GM12801 (cell line): ENCODE measurements around the gene KRTAP1-3.
"Not testable (repeated sequence)": the region's sequence is repeated elsewhere in the genome, so short reads cannot be mapped to it uniquely, and the experiment has no call there.

Source experiments
- TF ChIP-seq, protein P1 (sequence below): IDR thresholded peaks from one replicate; pipeline ENCODE4 v1.5.1; 2011; ENCODE audit warnings: control low read depth; ENCODE audit not compliant: insufficient read length; ENCODE audit errors: extremely low read depth

KRTAP1-3 gene

DNA sequence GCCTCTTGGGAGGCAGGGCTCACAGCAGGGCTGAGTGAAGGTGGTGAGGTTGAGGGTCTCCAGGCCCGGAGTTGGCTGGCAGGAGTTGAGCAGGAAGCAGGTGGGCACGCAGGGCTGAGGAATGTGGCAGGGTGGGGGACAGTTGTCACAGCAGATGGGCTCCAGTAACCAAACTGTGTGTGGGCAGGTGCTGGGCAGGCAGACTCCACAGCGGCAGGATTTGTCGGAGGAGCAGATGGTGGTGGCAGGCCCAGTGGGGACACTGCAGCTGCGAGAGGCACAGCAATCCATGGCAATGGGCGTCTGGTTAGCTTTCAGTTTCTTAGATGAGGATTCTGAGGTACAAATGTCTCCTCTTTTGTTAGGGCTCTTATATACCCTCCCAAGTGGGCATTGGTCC, 35.1 kb downstream of the KRTAP1-3 start, which contains the start of gene KRTAP3-2:
Gene KRTAP3-2, minus strand, starts transcription at position 344 of the 400 bp plus-strand sequence. Its CDS starts 53 bp downstream, at position 291.
- TF ChIP-seq, protein P1, sequence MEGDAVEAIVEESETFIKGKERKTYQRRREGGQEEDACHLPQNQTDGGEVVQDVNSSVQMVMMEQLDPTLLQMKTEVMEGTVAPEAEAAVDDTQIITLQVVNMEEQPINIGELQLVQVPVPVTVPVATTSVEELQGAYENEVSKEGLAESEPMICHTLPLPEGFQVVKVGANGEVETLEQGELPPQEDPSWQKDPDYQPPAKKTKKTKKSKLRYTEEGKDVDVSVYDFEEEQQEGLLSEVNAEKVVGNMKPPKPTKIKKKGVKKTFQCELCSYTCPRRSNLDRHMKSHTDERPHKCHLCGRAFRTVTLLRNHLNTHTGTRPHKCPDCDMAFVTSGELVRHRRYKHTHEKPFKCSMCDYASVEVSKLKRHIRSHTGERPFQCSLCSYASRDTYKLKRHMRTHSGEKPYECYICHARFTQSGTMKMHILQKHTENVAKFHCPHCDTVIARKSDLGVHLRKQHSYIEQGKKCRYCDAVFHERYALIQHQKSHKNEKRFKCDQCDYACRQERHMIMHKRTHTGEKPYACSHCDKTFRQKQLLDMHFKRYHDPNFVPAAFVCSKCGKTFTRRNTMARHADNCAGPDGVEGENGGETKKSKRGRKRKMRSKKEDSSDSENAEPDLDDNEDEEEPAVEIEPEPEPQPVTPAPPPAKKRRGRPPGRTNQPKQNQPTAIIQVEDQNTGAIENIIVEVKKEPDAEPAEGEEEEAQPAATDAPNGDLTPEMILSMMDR: not testable (repeated sequence)

DNA sequence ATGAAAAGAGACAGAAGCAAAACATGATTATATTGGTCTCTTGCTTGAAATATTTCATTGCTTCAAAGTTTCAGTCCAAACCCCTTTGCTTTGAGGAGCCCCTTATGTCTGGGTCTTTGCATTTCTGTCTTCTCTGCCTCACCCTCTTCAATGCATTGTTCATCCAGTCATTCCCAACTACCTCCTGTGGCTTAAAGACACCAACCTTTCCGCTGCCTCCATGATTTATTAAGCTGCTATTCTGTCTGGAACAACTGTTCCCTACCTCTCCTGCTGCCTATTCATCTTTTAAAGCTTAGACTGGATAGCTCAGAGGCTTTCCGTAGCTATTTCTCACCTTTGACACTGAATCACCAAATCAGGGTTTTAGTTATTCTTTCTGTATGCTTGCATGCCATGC, 37.3 kb downstream of the KRTAP1-3 start:
- TF ChIP-seq, protein P1: no peak

DNA sequence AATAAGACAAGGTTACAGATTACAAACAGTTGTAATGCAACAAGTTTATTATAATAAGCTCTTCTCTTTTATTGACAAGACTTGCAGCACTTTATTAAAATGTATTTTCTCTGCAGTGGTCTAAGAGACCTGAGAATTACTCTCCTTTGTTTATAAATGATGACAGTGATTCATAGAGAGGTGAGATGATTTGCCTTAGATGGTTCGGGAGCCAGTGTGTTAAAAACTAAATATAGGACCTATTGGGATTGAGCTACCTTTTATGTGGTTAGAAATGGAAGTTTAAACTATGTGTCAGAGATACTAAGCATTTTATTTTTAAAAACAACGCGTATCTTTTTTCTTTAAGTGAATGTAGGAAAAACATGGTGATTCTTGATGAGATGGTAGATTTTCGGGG, 37.8 kb downstream of the KRTAP1-3 start:
- TF ChIP-seq, protein P1: no peak

DNA sequence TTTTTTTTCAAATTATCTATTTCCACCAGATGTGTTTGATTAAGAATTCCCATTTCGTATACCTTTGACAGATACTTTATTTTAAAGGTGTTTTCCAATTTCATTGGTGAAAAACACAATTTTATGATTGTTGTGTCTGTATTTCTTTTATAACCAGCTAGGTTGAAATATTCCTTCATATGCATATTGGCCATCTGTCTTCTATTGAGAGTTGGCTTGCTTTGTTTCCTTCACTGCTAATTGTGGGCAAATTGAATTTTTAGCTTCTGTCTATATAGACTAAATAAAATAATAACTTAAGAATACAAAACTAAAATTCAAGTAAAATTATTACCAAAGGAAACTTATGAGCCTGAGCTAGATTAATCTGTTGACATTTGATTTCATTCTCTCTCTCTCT, 39.6 kb downstream of the KRTAP1-3 start:
- TF ChIP-seq, protein P1: no peak

DNA sequence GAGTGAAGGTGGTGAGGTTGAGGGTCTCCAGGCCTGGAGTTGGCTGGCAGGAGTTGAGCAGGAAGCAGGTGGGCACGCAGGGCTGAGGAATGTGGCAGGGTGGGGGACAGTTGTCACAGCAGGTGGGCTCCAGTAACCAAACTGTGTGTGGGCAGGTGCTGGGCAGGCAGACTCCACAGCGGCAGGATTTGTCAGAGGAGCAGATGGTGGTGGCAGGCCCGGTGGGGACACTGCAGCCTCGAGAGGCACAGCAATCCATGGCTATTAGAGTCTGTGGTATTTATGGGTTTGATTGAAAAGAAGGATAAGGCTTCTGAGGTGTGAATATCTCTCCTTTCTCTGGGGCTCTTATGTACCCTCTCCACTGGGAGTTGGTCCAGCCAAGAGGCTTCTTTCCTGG, 40.8 kb downstream of the KRTAP1-3 start, which contains the start of gene KRTAP3-3:
Gene KRTAP3-3, minus strand, starts transcription at position 326 of the 400 bp plus-strand sequence. Its CDS starts 67 bp downstream, at position 259.
- TF ChIP-seq, protein P1: no peak

DNA sequence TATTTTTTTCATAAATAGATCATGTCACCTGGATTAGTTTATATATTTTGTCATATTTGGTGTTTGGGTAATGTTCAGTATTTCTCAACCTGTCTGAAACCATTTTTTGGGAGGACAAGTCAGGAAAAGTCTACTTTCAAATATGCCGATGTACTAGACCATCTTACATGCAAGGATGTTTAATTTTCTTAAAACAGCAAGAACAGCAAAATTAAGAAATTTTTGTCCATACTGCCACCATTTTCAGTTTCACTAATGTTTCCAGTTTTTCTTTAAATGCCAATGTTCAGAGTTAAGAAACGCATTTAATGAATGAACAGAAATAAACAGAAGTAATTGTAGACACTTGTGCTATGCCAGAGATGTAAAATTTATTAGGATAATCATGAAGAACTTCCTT, 41.6 kb downstream of the KRTAP1-3 start:
- TF ChIP-seq, protein P1: no peak

DNA sequence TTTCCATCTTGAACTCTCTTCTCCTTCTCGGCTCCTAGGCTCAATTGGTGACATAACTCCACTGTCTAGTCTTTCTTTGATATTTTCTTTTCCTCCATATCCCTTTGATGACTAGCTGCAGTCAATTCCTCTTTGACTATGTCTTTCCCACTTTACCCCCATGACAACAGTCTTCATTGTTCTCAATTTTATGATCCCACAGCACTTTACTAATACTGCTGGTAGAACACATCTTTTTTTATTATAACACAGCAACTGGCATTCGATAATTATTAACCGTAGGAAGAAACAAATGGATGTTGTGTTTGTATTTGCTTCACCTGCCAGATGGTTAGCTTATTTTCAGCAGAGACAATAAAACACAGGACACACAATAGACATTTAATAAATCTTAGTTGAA, 42.0 kb downstream of the KRTAP1-3 start:
- TF ChIP-seq, protein P1: no peak
